Measurements from ENCODE around the gene PPP2R3B.
"Not testable (repeated sequence)": the region's sequence is repeated elsewhere in the genome, so short reads cannot be mapped to it uniquely, and the experiment has no call there.

PPP2R3B gene

DNA sequence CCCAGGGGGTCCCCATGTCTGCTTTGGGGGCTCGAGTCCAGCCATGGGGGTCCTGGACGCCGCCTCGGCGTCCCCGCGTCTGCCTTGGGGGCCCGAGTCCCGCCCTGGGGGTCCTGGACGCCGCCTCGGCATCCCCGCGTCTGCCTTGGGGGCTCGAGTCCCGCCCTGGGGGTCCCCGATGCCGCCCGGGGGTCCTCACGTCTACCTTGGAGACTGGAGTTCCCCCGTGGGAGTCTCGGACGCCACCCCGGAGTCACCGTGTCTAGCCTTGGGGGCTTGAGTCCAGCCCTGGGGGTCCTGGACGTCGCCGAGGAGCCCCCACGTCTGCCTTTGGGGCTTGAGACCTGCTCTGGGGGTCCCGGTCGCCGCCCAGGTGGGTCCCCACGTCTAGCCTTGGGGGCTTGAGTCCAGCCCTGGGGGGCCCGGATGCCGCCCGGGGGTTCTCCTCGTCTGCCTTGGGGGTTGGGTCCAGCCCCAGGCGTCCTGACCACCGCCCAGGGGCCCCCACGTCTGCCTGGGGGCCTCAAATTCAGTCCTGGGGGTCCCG is 67.1 kb downstream of the PPP2R3B start:
- no peak for DNase-seq (ENCODE audit: low read depth in 2 of 2)

- DNase-seq (ENCODE audit: low read depth in 2 of 2), result peak; percentile 98 to 99
Measured at GRCh38 chrX:318739-319578, 67.7 kb downstream of the PPP2R3B start, which contains the start of gene GTPBP6. TSS of gene GTPBP6 (minus strand) at chrX:318796. CDS start at chrX:318787, 9 bp downstream.

- DNase-seq (ENCODE audit: low read depth in 2 of 2), result peak; percentile 99 to 100
Measured at GRCh38 chrX:318068-318738, 68.5 kb downstream of the PPP2R3B start.

DNA sequence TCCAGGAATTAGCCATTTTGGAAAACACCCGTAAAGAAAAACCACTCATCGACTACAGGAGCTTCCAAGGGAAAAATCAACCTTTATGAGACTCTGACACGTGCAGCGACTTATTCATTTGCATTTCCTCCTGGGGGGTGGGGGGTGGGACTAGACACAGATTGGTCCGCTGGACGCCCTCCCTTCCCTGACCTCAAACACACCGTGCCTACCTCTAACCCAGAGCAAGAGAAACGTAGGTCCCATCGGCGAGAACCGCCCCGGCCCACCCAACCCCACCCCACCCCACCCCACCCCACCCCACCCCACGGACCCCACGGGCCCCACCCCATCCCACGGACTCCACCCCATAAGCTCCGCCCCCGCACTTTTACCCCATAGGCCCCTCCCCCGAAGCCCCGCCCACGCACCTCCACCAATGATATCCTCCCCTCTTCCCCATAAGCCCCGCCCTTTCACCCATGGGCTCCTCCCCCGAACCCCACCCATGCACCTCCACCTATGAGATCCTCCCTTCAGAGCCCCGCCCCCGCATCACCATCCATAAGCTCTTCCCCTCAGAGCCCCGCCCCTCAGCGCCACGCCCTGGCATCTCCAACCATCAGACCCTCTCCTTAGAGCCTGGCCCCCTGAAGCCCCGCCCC is 69.2 kb downstream of the PPP2R3B start:
- no peak for DNase-seq (ENCODE audit: low read depth in 2 of 2)

GRCh38 chrX:316351-317325 is 70.1 kb downstream of the PPP2R3B start:
- DNase-seq (ENCODE audit: low read depth in 2 of 2), result no peak

- no peak for DNase-seq (ENCODE audit: low read depth in 2 of 2)
Measured at GRCh38 chrX:314781-315595, 71.7 kb downstream of the PPP2R3B start.

DNA sequence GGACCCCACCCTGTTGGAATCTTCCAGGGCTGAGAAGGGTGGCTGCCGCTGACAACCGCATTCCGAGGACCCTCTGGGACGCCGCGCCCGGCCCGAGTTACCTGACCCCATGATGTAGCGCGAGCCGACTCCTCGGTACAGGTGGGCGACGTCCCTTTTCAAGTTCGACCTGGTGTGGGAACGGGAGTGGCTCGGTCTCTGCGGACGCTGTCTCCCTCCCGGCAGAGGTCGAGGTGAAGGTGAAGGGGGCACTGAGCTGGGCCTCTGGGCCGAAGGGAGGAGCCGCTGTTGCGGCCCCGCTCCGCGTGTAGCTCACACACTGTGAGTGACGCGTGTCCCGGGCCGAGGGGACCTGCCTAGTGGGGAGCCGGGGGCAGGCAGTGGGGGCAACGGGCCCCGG is 72.7 kb downstream of the PPP2R3B start:
- no peak for DNase-seq (ENCODE audit: low read depth in 2 of 2)

DNA sequence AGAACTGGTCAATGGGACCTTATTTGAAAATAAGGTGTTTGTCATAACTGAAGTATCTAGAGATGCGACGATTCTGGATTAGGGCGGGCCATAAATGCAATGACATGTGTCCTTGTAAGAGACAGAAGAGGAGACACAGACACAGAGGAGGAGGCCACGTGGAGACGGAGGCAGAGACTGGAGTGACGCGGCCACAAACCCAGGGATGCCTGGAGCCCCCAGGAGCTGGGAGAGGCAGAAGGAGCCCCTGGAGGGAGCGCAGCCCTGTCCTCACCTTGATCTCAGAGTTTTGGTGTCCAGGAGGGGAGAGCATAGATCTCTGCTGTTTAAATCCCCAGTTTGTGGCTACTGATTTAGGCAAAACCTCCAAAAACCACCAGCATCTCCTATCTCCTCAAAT is 73.2 kb downstream of the PPP2R3B start:
- DNase-seq (ENCODE audit: low read depth in 2 of 2), result no peak

- no peak for DNase-seq (ENCODE audit: low read depth in 2 of 2)
Measured at GRCh38 chrX:312621-313331, 73.9 kb downstream of the PPP2R3B start.

GRCh38 chrX:311156-312129 is 75.3 kb downstream of the PPP2R3B start:
- DNase-seq (ENCODE audit: low read depth in 2 of 2), result no peak

DNA sequence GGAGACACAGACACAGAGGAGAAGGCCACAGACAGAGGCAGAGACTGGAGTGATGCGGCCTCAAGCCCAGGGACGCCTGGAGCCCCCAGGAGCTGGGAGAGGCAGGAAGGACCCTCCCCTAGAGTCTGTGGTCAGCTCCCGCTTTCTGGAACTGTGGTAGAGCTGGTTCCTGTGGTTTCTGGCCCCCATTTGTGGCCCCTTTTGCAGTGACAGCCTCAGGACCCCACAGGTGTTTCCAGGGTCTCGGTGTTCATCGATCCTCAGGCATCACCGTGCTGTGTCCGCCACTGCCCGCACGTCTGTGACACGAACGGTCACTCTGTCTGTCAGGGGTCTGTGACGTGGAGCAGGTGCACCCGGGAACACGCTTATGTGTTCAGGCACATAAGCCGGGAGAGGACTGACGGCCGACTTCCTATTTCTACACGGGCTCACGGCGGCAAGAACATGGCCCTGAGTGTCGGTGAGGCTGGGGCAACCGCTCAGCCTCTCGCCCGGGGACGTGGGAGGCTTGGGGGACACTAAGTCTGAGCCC is 76.0 kb downstream of the PPP2R3B start:
- DNase-seq (ENCODE audit: low read depth in 2 of 2), result no peak

- DNase-seq (ENCODE audit: low read depth in 2 of 2), result no peak
Measured at GRCh38 chrX:308821-309520, 77.7 kb downstream of the PPP2R3B start.

- no peak for DNase-seq (ENCODE audit: low read depth in 2 of 2)
Measured at GRCh38 chrX:307261-308111, 79.2 kb downstream of the PPP2R3B start.

- DNase-seq (ENCODE audit: low read depth in 2 of 2), result not testable (repeated sequence)
Measured at GRCh38 chrX:306614-307251, 80.0 kb downstream of the PPP2R3B start.

- not testable (repeated sequence) for DNase-seq (ENCODE audit: low read depth in 2 of 2)
Measured at GRCh38 chrX:305781-306613, 80.7 kb downstream of the PPP2R3B start.

All from stimulated activated CD4-positive, alpha-beta T cell treated with anti-CD3 and anti-CD28 coated beads, Interleukin-15, amount 100 ng/mL, for 48 hours (primary cell).